ENCODE measurements around the gene PAOX. TPM values are rescaled to one million over a fixed set of nuclear protein-coding genes. Genes with fewer than 3 reads are reported as not detected.

PAOX gene
- total RNA-seq, 4 donors from 2014 or later = 7.1 to 14.5 (median 9.6) TPM

DNA sequence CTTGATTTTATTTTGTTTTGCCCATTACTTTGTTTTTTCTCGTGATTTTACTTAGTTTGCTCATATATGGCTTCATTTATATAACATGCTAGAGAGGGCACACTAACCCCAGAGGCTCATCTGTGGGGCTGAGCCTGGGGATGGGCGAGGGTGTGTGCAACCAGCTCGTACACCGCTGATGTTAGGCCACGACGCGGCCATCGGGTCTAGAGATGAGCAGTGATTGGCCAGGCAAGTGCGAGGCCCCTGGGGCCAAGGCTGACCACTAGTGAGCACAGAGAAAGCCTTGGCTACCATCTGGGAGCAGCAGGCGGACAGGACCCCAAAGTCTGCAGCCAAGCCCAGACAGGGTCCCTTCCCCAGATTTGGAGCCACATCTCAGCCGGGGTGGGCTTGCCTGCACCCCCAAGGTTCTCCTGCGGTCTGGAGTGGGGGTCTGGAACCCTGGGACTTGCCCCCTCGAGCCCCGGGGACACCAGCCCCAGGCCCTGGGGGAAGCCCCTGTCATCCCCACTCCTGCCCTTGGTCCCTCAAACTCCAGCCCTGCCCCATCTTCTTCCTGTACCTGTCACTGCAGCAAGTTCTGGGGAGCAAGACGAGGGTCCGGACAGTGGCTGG is 25.0 kb upstream of the PAOX start:
- H3K4me3 ChIP-seq = no peak overlapping the region
- peaks cover 0 to 24% (median 11%) of the 10 kb centered on the region in 3 donors for H3K4me1 ChIP-seq
- no peaks in the 10 kb centered on the region for H3K9me3 ChIP-seq
- TF ChIP-seq, protein P1, sequence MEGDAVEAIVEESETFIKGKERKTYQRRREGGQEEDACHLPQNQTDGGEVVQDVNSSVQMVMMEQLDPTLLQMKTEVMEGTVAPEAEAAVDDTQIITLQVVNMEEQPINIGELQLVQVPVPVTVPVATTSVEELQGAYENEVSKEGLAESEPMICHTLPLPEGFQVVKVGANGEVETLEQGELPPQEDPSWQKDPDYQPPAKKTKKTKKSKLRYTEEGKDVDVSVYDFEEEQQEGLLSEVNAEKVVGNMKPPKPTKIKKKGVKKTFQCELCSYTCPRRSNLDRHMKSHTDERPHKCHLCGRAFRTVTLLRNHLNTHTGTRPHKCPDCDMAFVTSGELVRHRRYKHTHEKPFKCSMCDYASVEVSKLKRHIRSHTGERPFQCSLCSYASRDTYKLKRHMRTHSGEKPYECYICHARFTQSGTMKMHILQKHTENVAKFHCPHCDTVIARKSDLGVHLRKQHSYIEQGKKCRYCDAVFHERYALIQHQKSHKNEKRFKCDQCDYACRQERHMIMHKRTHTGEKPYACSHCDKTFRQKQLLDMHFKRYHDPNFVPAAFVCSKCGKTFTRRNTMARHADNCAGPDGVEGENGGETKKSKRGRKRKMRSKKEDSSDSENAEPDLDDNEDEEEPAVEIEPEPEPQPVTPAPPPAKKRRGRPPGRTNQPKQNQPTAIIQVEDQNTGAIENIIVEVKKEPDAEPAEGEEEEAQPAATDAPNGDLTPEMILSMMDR (IDR thresholded peaks at IDR 0.05) = no peak
- TF ChIP-seq POLR2AphosphoS5 (IDR thresholded peaks at IDR 0.05) (no peak), POLR2A (IDR thresholded peaks at IDR 0.05) (no peak), EP300 (IDR thresholded peaks at IDR 0.05) (no peak)
- WGBS, 2 donors (ENCODE audit: low coverage in 1 of 2) = 90% methylated on average over 2 of the region's 16 CpGs; no CpG with 5 or more reads in 1 of the 2 donors
- H3K27me3 ChIP-seq = peaks cover 73% of the 10 kb centered on the region
- peaks cover 0 to 11% of the 10 kb centered on the region in 2 donors for H3K36me3 ChIP-seq
- ATAC-seq = no peak
- H3K27ac ChIP-seq = no peak overlapping the region

GRCh38 chr10:133354672-133355240 is 24.3 kb upstream of the PAOX start:
- no peak for ATAC-seq
- H3K36me3 ChIP-seq = peaks cover 0 to 11% of the 10 kb centered on the region in 2 donors
- H3K27ac ChIP-seq = no peak overlapping the region
- no CpG with 5 or more reads among the region's 14 CpGs for WGBS, 2 donors (ENCODE audit: low coverage in 1 of 2)
- no peak overlapping the region for H3K4me3 ChIP-seq
- H3K27me3 ChIP-seq = peaks cover 67% of the 10 kb centered on the region
- H3K9me3 ChIP-seq = no peaks in the 10 kb centered on the region
- TF ChIP-seq POLR2AphosphoS5 (IDR thresholded peaks at IDR 0.05) (no peak), EP300 (IDR thresholded peaks at IDR 0.05) (no peak), POLR2A (IDR thresholded peaks at IDR 0.05) (no peak)
- TF ChIP-seq, protein P1 (IDR thresholded peaks at IDR 0.05) = no peak
- H3K4me1 ChIP-seq = peaks cover 0 to 24% (median 11%) of the 10 kb centered on the region in 3 donors

DNA sequence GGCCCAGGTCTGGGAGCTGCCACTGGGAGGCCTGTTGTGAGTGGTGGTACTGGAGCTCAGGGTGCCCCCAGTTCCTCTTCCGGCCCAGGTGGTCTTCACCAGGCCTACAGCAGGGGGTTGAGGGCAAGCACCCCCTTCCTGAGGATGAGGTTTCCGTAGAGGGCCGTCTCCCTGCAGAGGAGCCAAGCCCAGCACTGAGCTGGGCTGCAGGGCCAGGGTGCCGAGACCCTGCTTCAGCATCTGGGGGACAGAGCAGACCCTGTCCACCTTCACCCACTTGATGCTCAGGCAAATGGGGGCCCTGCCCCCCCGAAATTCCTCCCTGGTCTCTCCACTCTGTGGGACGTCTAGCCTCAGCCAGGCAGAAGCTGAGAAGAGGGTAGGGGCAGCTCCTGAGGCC is 23.8 kb upstream of the PAOX start:
- Histone ChIP-seq H3K27me3 (peaks cover 62% of the 10 kb centered on the region), H3K27ac (no peak overlapping the region), H3K4me1 (peaks cover 0 to 24% (median 11%) of the 10 kb centered on the region in 3 donors), H3K36me3 (peaks cover 0 to 11% of the 10 kb centered on the region in 2 donors), H3K9me3 (no peaks in the 10 kb centered on the region), H3K4me3 (no peak overlapping the region)
- ATAC-seq = no peak
- no peak for TF ChIP-seq POLR2AphosphoS5 (IDR thresholded peaks at IDR 0.05)
- no peak for TF ChIP-seq POLR2A (IDR thresholded peaks at IDR 0.05)
- no peak for TF ChIP-seq EP300 (IDR thresholded peaks at IDR 0.05)
- TF ChIP-seq, protein P1 (IDR thresholded peaks at IDR 0.05) = no peak
- no CpG with 5 or more reads among the region's 6 CpGs for WGBS, 2 donors (ENCODE audit: low coverage in 1 of 2)

DNA sequence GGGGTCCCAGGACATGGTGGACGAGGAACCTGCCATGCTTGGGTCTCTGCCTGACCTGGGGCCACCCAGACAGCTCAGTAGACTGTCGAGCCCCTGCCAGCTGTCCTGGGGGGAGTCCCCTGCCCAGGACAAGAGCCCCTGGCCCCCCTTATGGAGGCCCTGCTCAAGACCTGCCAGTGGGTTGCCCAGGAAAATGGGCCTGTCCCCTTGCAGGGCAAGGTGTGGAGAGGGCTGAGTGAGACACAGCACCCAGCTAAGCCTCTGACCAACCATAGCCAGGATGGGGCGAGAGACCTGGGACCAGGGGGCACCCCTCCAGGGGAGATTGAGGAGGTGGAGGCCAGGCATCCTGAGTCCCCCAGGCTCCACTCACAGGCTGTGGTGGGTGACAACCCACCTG is 23.1 kb upstream of the PAOX start:
- H3K4me3 ChIP-seq = no peak overlapping the region
- TF ChIP-seq POLR2AphosphoS5 (IDR thresholded peaks at IDR 0.05) (no peak), EP300 (IDR thresholded peaks at IDR 0.05) (no peak), POLR2A (IDR thresholded peaks at IDR 0.05) (no peak)
- TF ChIP-seq, protein P1 (IDR thresholded peaks at IDR 0.05) = no peak
- no peak for ATAC-seq
- WGBS, 2 donors (ENCODE audit: low coverage in 1 of 2) = 100% methylated on average over 1 of the region's 3 CpGs; no CpG with 5 or more reads in 1 of the 2 donors
- H3K27me3 ChIP-seq = peaks cover 55% of the 10 kb centered on the region
- no peak overlapping the region for H3K27ac ChIP-seq
- peaks cover 0 to 24% (median 11%) of the 10 kb centered on the region in 3 donors for H3K4me1 ChIP-seq
- H3K9me3 ChIP-seq = no peaks in the 10 kb centered on the region
- H3K36me3 ChIP-seq = peaks cover 0 to 11% of the 10 kb centered on the region in 2 donors
